RKO (cell line): ENCODE results near the gene FZR1.

Experiments used
- DNase-seq: peaks from one replicate; pipeline ENCODE4 v3.0.0-alpha.2; 2016; ENCODE audit warnings: low spot score

FZR1 gene

DNA sequence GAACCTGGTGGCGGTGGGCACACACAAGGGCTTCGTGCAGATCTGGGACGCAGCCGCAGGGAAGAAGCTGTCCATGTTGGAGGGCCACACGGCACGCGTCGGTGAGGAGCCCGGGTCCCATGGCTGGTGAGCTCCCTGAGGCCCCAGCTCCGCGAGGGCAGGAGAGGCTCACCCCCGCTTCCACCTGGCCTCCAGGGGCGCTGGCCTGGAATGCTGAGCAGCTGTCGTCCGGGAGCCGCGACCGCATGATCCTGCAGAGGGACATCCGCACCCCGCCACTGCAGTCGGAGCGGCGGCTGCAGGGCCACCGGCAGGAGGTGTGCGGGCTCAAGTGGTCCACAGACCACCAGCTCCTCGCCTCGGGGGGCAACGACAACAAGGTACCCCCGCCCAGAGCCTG lies 25.6 kb downstream of the FZR1 start:
- DNase-seq, result no peak

DNA sequence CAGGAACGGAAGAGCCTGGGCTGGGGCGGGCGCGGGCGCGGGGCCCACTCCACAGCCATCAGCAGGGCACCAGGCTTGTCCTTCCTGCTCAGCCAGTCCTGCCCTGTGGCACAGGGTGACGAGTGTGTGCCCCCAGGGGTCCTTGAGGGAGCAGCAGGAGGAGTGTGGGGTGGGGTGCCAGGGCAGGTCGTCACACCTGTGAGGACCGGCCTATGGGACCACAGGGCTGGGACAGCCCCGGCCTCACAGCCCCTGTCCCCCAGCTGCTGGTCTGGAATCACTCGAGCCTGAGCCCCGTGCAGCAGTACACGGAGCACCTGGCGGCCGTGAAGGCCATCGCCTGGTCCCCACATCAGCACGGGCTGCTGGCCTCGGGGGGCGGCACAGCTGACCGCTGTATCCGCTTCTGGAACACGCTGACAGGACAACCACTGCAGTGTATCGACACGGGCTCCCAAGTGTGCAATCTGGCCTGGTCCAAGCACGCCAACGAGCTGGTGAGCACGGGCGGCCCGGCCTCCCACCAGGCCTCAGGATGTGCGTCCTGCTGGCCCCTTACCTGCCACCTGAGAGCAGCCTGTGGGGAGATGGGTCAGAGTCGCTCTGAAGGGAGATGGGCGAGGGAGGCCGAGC lies 26.2 kb downstream of the FZR1 start:
- DNase-seq, result no peak

DNA sequence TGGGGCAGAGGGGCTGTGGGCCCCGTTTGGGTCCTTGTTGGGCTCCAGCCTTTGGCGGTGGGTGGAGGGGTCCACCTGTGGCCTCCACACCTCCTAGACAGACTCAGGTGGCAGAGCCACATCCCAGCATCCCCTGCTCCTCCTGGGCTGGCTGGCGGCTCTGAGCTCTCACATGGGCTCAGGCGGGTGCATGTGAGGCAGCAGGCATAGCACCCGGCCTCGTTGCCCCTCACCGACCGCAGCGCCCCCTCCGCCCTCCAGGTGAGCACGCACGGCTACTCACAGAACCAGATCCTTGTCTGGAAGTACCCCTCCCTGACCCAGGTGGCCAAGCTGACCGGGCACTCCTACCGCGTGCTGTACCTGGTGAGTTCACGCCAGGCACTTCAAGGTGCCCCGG lies 26.9 kb downstream of the FZR1 start:
- no peak for DNase-seq

DNA sequence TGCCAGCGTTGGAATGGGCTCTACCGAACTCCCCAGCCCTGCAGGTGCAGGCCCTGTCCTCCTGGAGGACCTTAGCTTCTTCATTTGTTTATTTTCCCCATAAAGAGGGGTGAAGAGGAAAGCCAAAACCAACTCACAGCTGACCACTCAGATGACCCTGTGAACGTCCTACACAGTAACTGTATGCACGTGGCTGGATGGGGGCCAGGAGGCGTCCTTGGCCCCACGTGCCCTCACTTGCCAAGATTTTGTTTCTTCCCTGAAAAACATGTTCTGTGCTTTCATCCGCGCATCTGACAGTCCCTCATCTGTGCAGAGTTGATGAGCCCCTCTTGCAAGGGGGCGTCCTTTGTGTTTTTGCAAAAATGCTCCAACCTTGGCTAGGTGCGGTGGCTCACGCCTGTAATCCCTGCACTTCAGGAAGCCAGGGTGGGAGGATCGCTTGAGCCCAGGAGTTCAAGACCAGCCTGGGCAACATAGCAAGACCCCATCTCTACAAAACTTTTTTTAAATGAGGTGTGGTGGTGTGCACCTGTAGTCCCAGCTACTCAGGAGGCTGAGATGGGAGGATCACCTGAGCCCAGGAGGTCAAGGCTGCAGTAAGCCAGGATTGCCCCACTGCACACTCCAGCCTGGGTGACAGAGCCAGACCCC lies 27.6 kb downstream of the FZR1 start:
- DNase-seq, result no peak

DNA sequence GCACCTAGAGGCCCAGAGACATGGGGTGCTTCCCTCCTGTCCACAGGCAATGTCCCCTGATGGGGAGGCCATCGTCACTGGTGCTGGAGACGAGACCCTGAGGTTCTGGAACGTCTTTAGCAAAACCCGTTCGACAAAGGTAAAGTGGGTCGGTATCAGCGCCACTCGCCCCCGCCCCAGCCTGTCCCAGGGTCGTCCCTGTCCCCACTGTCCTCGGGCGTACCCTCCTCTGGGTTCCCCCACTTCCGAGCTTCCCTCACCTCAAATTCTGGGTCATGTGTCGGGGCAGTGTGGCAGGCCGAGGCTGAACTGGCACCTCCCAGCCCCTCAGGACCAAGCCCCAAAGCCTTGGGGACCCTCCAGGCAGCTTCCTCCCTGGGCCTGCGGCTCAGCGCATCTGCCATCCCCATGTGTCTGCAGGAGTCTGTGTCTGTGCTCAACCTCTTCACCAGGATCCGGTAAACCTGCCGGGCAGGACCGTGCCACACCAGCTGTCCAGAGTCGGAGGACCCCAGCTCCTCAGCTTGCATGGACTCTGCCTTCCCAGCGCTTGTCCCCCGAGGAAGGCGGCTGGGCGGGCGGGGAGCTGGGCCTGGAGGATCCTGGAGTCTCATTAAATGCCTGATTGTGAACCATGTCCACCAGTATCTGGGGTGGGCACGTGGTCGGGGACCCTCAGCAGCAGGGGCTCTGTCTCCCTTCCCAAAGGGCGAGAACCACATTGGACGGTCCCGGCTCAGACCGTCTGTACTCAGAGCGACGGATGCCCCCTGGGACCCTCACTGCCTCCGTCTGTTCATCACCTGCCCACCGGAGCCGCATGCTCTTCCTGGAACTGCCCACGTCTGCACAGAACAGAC lies 28.5 kb downstream of the FZR1 start:
- no peak for DNase-seq

DNA sequence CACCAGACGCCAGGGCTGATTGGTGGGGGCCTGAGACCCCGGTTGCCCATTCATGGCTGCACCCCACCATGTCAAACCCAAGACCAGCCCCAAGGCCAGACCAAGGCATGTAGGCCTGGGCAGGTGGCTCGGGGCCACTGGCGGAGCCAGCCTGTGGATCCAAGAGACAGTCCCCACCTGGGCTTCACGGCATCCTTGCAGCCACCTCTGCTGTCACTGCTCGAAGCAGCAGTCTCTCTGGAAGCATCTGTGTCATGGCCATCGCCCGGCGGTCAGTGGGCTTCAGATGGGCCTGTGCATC lies 29.1 kb downstream of the FZR1 start:
- no peak for DNase-seq

DNA sequence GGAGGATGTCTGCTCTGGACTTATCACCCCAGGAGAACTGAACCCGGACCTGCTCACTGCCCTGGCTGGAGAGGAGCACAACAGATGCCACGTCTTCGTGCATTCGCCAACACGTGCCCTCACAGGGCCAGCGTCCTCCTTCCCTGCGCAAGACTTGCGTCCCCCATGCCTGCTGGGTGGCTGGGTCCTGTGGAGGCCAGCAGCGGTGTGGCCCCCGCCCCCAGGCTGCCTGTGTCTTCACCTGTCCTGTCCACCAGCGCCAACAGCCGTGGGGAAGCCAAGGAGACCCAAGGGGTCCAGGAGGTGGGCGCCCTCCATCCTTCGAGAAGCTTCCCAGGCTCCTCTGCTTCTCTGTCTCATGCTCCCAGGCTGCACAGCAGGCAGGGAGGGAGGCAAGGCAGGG lies 29.5 kb downstream of the FZR1 start:
- DNase-seq, result no peak

DNA sequence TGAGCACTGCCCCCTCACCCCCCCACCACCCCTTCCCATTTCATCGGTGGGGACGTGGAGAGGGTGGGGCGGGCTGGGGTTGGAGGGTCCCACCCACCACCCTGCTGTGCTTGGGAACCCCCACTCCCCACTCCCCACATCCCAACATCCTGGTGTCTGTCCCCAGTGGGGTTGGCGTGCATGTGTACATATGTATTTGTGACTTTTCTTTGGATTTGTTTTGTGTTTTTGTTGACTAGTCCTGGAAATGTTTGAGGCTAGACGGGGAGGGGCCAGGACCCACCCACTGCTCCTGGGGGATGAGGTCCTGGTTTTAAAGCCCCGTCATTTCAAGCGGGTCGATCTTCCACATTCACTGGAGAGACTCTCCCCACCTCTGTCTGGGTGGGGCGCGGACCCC lies 29.9 kb downstream of the FZR1 start:
- DNase-seq, result no peak

DNA sequence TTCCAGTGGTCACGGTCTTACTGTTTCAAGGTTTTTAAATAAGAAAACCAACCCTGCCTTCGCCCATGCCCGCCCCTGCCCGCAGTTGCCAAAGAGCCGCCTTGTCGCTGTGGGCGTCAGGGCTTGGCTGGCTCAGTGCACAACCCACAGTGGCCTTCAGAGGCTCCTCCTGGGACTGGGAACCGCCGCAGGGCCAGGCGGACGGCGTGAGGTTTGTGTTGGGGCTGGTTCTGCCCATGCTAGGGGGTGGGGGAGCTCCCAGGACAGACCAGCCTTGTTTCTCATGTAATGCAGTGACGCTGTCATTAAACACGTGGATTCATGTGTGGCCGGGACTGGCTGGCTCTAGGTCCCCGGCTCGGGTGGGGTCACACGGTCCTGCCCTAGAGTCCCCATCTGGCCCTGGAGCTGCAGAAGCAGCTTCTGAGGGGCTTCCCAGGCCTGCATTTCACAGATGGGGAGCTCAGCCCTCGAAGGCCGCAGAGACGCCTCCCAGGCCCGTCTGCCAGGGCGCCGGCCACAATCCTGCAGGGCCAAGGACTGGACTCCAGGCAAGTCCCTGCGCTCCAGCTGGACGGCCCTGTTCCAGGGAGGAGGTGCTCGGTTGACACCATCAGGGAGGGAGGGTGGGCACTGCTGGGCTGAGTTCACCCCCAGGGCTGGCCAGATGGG lies 30.5 kb downstream of the FZR1 start:
- DNase-seq, result no peak

DNA sequence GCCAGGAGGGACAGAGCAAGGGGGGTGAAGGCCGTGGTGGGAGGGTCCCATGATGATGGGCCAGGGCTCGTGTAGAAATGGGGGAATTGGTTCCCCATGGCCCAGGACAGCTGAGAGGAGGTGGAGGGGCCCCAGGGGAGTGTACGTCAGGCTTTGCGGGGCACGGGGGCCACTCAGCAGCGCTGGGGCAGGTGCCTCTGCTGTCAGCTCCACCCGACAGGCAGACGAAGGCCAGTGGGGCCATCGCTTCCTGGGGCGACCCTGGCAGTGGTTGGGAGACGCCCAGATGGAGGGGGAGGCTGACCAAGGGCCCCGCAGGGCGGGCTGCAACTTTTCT lies 31.0 kb downstream of the FZR1 start:
- DNase-seq, result no peak

DNA sequence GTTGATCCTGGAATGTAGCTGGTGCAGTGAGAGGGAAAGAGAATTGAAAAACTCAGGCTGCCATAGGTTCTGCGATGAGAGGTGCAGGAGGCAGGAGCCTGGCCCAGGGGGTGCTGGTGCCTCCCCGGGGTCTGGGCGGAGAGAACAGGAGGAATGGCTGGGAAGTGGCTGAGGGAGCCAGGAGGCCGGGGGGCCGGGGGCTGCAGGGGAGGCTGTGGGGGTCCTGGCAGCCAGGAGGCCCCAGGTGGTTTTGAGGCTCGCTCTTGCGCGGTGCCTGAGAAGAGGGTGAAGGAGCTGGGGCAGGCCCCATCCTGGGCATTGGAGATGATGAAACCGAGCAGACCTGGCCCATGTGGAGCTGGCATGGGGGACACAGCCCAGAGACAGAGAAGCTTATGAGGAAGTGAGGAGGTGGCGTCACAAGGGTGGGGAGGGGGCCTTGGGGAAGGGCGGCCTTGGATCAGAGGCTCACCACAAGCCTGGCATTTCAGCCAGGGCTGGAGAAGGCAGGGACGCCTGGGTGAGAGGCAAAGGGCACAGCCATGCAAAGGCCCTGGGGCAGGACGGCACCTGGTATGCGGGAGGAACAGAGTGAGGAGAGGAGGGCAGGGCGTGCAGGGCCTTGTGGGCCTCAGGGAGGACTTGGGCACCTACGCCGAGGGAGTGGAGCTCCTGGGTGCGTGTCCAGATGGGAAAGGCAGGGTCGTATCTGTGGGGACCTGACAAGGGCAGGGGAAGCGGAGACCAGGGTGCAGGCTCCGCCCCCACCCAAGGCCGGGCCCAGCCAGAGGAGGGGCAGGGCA lies 31.5 kb downstream of the FZR1 start:
- DNase-seq, result no peak

DNA sequence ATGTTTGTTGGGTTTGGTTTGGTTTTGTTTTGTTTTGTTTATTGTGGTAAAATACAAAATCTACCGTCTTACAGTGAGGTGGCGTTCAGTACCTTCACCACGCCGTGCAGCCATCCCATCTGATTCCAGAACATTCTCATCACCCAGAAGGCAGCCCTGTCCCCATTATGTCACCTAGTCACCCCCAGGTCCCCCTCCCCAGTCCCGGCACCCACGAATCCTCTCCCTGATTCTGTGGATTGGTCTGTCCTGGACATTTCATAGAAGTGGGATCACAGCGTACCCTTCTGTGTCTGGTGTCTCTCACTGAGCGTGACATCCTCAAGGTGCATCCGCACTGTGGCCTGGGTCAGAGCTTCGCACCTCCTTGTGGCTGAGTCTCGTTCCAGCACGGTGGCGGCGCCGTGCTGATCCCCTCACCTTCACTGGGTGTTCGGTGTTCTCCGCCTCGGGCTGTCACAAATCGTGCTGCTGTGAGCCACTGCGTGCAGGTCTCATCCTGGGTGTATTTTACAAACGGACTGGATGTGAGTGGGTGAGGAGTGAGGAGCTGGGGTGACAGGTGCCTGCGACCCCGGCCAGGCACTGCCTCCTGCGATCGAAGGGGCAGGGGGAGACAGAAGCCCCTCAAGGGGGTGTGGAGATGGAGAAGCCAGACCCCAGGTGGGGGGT lies 32.3 kb downstream of the FZR1 start:
- no peak for DNase-seq

DNA sequence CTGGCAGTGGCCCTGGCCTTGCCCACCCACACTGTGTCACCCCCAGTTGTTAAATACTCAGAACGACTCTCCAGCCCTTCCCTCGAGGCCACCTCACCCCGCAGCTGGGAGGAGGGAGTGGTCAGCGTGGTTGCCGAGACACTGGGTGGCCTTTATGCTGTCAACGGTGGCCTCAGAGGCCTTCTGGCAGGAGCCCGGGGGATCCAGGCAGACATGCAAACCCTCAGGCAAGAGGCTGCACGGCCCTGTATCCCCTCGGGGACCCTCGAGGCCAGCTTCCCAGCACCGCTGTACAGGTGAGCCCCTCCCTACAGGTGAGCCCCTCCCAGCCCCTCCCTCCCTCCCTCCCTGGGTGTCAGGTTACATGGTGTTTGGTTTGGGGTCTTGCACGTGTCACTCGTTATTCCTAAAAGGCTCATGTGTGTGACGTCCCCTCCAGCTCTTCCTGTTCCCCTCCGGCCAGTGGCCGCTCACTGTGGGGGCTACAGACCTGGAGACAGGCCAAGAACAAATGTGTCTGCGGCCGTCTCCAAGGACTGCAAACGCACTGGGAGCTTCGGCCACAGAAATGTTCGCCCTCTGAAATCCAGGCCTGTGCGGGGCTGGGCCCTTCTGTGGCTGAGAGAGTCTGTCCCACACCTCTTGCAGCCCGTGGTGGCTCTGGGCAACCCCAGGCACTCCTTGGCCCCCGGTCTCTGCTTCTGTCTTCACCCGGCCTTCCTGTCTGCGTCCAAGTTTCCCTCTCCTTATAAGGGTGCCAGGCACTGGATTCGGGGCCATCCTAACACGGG lies 33.0 kb downstream of the FZR1 start, which contains the start of gene TEKTIP1:
Gene TEKTIP1, plus strand, starts transcription at position 210 of the 791 bp plus-strand sequence. Its CDS starts 4 bp downstream, at position 214.
- no peak for DNase-seq

DNA sequence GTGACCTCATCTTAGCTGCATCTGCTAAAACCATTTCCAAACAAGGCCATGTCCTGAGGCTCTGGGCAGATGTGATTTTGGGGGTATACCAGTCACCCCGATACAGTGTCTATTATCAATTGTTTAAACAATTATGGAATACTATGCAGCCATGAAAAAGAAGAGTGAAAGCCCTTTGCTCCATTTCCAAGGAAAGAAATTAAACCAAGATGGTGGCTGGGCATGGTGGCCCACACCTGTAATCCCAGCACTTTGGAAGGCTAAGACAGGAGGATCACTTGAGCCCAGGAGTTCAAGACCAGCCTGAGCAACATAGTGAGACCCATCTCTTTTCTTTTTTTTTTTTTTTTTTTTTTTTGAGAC lies 33.6 kb downstream of the FZR1 start:
- DNase-seq, result no peak

DNA sequence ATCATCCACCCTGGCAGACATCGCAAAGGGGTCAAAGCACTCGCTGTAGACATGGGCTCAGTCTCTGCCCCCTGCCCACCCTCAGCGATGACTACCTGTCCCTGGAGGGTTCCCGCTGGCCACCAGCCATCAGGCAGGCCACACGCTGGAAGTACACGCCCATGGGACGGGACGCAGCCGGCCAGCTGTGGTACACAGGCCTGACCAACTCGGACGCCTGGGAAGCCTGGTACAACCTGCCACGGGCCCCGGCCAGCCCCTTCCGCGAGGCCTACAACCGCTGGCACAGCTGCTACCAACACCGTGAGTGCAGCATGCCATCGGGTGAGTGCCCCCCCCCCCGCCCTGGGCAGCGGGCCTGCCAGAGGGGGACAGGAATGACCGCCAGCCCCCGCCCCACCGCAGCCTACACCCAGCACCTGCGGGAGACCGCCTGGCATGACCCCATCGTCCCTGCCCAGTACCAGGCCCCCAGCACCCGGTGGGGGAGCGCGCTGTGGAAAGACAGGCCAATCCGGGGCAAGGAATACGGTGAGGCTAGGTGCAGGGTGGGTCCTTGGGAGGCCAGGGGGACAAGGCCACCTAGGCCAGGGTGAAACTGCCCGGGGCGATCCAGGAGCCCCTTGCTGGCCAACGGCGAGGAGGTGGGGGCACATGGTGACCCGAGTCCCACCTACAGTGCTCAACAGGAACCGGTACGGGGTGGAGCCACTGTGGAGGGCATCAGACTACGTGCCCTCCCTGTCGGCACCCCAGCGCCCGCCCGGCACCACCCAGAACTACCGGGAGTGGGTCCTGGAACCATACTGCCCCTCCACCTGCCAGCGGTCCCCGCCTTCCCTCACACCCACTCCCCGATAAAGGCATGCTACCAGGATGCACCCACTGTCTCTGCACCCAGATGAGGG lies 37.3 kb downstream of the FZR1 start:
- DNase-seq, result no peak

DNA sequence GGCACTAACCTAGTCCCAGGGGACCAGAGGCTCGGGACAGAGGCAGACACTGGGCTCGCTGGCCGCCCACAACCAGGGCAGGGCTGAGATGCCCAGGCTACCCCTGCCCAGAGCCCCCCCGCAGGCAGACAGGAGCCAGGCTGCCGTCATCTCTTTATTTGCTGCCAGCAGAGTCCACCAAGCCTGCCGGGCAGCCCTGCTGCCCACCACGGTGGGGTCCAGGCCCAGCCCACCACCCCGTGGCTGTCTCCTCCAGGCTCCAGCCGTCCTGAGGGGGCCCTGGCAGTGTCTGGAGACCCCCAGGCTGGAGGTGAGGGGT lies 37.9 kb downstream of the FZR1 start:
- DNase-seq, result no peak

DNA sequence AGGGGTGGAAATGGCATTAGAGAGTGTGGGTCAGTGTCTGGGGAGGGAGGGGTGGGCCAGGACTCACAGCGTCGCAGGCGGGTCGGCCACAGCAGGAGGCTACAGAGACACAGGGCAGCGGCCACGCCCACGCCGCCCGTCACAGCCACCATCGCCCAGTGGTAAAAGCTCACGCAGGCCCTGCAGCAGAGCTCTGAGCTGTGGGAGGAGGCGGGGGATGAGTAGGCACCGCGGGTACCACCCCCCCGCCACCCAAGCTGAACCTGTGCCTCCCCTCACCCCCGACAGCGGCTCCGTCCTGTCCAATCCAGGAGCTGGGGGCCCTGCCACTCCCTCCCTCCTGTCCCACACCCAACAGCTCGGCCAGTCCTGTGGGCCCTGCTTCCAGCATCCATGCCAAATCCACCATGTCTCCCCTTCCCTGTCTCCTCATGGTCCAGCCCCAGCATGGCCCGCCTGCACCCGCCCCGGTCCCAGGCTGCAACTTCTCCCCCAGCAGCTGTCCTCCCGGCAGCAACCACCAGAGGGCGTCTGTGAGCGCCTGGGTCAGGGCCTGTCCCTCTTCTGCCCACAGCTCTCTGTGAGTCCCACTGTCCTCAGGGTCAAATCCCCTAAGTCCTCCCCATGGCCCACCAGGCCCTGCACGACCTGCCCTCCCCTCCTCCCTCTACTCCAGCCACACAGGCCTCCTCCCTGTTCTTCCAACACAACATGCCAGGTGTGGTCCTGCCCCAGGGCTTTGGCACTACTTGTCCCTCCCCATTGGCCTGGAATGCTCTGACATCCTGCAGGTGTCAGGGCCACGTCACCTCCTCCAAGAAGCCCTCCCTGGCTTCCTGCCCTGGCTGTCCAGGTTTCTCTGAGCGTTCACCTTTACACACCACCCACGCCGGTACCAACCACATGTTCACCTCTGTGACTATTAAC lies 38.9 kb downstream of the FZR1 start:
- DNase-seq, result peak; percentile 48

DNA sequence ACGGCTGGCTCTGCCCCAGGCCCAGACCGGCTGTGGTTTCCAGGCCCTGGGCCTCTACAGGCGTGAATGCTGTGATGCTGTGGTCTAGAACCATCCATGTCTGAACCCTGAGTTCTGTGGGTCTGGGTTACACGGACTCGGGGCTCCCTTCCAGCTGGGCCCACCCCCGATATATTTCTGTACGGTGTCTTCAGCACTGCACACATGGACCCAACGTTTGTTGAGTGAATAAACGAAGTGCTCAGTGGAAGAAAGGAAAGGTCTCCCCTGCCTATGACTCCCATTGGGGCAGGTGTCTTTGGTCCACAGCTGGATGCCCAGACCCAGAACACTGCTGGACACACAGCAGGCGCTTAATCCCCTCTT lies 39.5 kb downstream of the FZR1 start:
- no peak for DNase-seq

DNA sequence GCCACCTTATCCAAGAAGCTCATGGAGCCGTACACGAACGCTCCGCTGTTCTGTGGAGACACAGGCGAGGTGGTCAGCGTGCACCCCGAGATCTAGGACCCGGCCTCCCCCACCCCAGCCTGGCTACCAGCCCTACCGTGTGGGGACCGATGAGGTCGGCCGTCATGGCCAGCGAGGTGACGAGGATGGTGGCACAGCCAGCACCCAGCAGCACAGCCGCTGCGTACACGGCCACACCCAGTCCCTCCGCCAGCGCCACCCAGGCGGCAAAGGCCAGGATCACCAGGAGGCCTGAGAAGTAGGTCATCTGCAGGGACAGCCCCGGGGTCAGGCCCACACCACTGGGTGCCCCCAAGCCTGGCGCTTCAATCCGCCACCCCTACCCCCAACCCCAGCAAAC lies 40.0 kb downstream of the FZR1 start:
- no peak for DNase-seq
